C4-2B (cell line): ENCODE data around the gene DDTL.

Source experiments
- ZFX ChIP-seq: fragments of 450-650 bp; IDR thresholded peaks from 2 replicates; pipeline ENCODE4 v1.6.1; 2017
- TF ChIP-seq, protein P1 (sequence below): fragments of 450-650 bp; conservative IDR thresholded peaks from 2 replicates; pipeline ENCODE4 v1.5.1; 2017; ENCODE audit warnings: mild to moderate bottlenecking

DNA sequence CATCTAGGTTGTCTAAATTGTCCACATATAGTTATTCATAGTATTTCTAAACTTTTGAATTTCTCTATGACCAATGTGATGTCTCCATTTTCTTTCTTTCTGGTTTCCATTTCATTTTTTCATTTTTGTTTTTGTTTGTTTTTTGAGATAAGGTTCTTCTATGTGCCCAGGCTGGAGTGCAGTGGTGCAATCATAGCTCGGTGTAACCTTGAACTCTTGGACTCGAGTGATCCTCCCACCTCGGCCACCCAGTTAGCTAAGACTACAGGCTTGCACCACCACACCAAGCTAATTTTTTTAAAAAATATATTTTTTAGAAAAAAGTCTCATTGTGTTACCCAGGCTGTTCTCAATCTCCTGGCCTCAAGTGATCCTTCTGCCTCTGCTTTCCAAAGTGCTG is 30.4 kb downstream of the DDTL start:
- TF ChIP-seq, protein P1, sequence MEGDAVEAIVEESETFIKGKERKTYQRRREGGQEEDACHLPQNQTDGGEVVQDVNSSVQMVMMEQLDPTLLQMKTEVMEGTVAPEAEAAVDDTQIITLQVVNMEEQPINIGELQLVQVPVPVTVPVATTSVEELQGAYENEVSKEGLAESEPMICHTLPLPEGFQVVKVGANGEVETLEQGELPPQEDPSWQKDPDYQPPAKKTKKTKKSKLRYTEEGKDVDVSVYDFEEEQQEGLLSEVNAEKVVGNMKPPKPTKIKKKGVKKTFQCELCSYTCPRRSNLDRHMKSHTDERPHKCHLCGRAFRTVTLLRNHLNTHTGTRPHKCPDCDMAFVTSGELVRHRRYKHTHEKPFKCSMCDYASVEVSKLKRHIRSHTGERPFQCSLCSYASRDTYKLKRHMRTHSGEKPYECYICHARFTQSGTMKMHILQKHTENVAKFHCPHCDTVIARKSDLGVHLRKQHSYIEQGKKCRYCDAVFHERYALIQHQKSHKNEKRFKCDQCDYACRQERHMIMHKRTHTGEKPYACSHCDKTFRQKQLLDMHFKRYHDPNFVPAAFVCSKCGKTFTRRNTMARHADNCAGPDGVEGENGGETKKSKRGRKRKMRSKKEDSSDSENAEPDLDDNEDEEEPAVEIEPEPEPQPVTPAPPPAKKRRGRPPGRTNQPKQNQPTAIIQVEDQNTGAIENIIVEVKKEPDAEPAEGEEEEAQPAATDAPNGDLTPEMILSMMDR, result no peak
- no peak for TF ChIP-seq ZFX
